ENCODE results near the gene CFAP46. TPM values are rescaled to one million over a fixed set of nuclear protein-coding genes. Genes with fewer than 3 reads are reported as not detected.

The CFAP46 gene
- total and polyA plus RNA-seq, 2 of the 4 experiments (the other 2 are of a cell fraction) = 1.3 to 1.8 TPM

DNA sequence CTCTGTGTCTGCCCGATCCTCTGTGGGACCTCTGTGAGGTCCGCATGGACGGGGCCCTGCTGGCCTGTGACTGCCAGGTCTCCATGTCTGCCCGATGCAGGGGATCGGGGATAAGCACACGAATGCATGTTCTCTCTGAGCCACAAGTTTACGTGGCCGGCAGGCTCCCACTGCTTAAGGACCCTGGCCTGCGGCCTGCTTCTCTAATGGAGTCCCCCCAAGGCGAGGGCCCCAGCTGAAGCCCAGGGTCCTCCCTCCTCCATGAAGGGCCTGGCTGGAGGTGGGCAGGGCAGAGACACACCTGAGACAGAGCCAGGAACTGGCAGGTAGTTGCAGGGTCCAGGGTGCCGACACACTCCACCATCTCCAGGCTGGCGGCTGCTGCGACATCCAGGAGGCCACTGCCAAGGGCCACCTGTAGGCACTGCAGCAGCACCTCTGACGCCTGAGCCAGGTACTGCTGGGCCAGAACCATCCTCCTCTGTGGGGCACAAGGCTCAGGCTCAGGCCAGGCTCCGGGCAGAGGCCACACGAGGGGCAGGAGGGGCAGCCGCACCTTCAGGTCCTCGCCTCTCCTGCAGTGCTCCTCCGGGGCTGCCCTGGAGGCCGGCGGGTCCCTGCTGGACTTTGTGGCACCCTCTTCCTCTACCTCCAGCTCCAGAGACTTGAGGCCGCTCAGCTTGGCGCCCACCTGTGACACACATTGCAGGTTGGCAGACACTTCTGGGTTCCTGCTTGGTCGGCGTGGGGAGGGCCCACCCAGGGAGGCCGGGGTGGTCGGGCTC is 95.5 kb downstream of the CFAP46 start:
- WGBS, 2 experiments (ENCODE audit: extremely low coverage in 2 of 2, insufficient read length in 1 of 2) = 76% methylated on average over 13 of the region's 27 CpGs; no CpG with 5 or more reads in 1 of the 2 experiments
- intact Hi-C loops (cut with micrococcal nuclease) = no loop called here
- no peaks in the 10 kb centered on the region for H3K9me1 ChIP-seq (ENCODE audit: insufficient read depth, low read length)
- no peak overlapping the region for H2AFZ ChIP-seq (replicated peaks; ENCODE audit: low read length, poor library complexity)
- no peak overlapping the region for H3K4me3 ChIP-seq (ENCODE audit: insufficient read depth, low read depth, low read length)
- no peak overlapping the region for H3K9ac ChIP-seq (ENCODE audit: low read depth, low read length)
- H3K4me1 ChIP-seq (ENCODE audit: control insufficient read depth, insufficient read depth, low read length) = no peaks in the 10 kb centered on the region
- H3K27ac ChIP-seq (ENCODE audit: insufficient read depth, low read length) = no peak overlapping the region
- no peak overlapping the region for H2BK15ac ChIP-seq (ENCODE audit: low read depth, low read length)
- ATAC-seq (ENCODE audit: low read depth) (no peak), DNase-seq (no peak)
- TF ChIP-seq, protein P1, sequence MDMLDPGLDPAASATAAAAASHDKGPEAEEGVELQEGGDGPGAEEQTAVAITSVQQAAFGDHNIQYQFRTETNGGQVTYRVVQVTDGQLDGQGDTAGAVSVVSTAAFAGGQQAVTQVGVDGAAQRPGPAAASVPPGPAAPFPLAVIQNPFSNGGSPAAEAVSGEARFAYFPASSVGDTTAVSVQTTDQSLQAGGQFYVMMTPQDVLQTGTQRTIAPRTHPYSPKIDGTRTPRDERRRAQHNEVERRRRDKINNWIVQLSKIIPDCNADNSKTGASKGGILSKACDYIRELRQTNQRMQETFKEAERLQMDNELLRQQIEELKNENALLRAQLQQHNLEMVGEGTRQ (IDR thresholded peaks at IDR 0.05; ENCODE audit: low read depth, low read length) = no peak
- TF ChIP-seq RFX5 (IDR thresholded peaks at IDR 0.05; ENCODE audit: low read depth, low read length) (no peak), CEBPB (IDR thresholded peaks at IDR 0.05; ENCODE audit: low read depth, low read length) (no peak), MXI1 (IDR thresholded peaks at IDR 0.05; ENCODE audit: borderline replicate concordance, low read depth, low read length) (no peak), BHLHE40 (IDR thresholded peaks at IDR 0.05; ENCODE audit: low read depth, low read length) (no peak), SMC3 (IDR thresholded peaks at IDR 0.05; ENCODE audit: low read depth, low read length) (no peak), NFE2L2 (IDR thresholded peaks at IDR 0.05; ENCODE audit: low read depth, low read length) (no peak), MAFK (IDR thresholded peaks at IDR 0.05; ENCODE audit: low read depth, low read length) (no peak), POLR2A (IDR thresholded peaks at IDR 0.05; ENCODE audit: low read depth, low read length) (no peak)
- no peak overlapping the region for H3K18ac ChIP-seq (ENCODE audit: low read depth, low read length)
- BruUV-seq (replicated peaks) = no TSS peak
- ChIA-PET CTCF (no interaction called here), POLR2A (ENCODE audit: unreplicated experiment) (no interaction called here)
- no peak overlapping the region for H4K8ac ChIP-seq (ENCODE audit: low read depth in 2 of 2, low read length in 2 of 2)
- H2BK20ac ChIP-seq (ENCODE audit: low read depth, low read length) = no peak overlapping the region
- no peak overlapping the region for H3K4ac ChIP-seq (ENCODE audit: low read depth, low read length)
- H3K9me3 ChIP-seq (ENCODE audit: control insufficient read depth, insufficient read depth, low read length) = peaks cover 12% of the 10 kb centered on the region
- no peak overlapping the region for H3K4me2 ChIP-seq (ENCODE audit: low read depth, low read length)
- in situ Hi-C loops (cut with MboI; ENCODE audit: low sequenced_read_pairs) = no loop called here
- dilution Hi-C loops (cut with HindIII; ENCODE audit: low sequenced_read_pairs, unreplicated experiment) = no loop called here
- no peak overlapping the region for H3K56ac ChIP-seq (ENCODE audit: extremely low read depth, insufficient read depth, low read length)
- H3K79me1 ChIP-seq (ENCODE audit: low read depth in 1 of 2, low read length in 2 of 2) = no peaks in the 10 kb centered on the region
- H4K5ac ChIP-seq (ENCODE audit: low read depth, low read length) = no peak overlapping the region
- H2AK5ac ChIP-seq (ENCODE audit: low read depth, low read length) = no peak overlapping the region
- peaks cover 33% of the 10 kb centered on the region for H3K27me3 ChIP-seq (ENCODE audit: control insufficient read depth, insufficient read depth, low read length)
- no peak overlapping the region for H4K91ac ChIP-seq (ENCODE audit: insufficient read depth, low read depth, low read length)
- H2BK5ac ChIP-seq (ENCODE audit: low read depth, low read length, poor library complexity, severe bottlenecking) = no peak overlapping the region
- H3K14ac ChIP-seq (replicated peaks; ENCODE audit: low read depth, low read length) = no peak overlapping the region
- no peak overlapping the region for H3K23ac ChIP-seq (ENCODE audit: low read depth, low read length)
- no peaks in the 10 kb centered on the region for H4K20me1 ChIP-seq (ENCODE audit: insufficient read depth, low read length)
- H3K36me3 ChIP-seq (ENCODE audit: control insufficient read depth, insufficient read depth, low read length) = no peaks in the 10 kb centered on the region
- no peak overlapping the region for H2BK120ac ChIP-seq (ENCODE audit: low read depth, low read length)
- no peak overlapping the region for H2AK9ac ChIP-seq (replicated peaks; ENCODE audit: low read depth, low read length, poor library complexity)
